LHCN-M2 (cell line): ENCODE measurements around the gene RBMX. TPM values are rescaled to one million over a fixed set of nuclear protein-coding genes. Genes with fewer than 3 reads are reported as not detected.
"Not testable (repeated sequence)": the region's sequence is repeated elsewhere in the genome, so short reads cannot be mapped to it uniquely, and the experiment has no call there.

Experiments
- DNase-seq: peaks from one replicate; pipeline ENCODE4 v3.0.0-alpha.2; 2012; ENCODE audit warnings: low read depth
- total RNA-seq: library from RNA; depleted of rRNA; stranded (reverse); fragments of >200 nt; gene quantifications from 2 replicates; pipeline ENCODE4 v1.2.3, GENCODE V29; 2014

Gene RBMX
- total RNA-seq, 1 experiment from 2014 or later = 536 TPM

DNA sequence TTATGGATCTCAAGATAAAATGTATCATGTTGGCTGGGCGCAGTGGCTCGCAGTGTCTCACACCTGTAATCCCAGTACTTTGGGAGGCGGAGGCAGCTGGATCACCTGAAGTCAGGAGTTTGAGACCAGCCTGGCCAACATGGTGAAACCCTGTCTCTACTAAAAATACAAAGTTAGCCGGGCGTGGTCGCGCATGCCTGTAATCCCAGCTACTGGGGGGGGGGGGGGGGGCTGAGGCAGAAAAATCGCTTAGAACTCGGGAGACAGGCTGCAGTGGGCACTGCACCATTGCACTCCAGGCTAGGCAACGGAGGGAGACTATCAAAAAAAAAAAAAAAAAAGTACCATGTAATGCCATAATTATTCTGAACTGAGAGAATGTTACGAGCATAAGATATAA, 2.1 kb downstream of the RBMX start:
- DNase-seq = no peak

DNA sequence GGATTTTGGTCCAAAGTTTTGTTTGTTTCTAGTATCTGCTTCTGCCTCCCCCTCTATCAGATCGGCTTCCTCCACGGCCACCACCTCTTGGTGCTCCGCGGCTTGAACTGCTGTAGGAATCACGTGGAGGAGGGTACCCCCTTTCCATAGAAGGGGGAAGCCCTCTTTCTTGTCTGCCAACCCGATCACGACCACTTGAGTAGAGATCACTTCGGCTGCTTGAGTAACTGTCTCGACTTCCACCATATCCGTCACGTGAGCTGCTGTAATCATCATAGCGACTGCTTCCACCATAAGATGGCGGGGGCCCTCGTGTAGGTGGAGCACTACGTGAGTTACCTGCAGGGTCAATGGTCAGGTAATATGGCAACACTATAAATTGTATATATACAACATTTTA, 6.4 kb downstream of the RBMX start:
- not testable (repeated sequence) for DNase-seq

DNA sequence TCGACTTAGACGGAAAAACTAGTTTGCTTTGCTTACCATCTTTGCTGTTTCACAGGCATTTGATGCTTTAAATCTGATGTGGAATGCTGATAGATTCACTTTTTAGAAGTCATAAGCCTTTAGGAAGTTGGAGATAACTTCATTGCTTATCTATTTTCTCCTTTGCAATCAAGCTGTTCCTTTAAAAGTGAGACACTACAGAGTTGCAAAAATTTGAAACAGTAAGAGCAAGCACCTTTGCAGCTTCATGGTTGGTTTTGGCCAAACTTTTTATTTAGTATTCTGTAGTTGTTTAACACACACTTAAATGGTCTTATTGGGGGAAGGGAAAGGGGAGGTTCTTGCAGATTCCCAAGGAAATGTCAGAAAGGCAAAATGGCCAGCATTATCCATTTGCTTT, 7.3 kb downstream of the RBMX start:
- DNase-seq = not testable (repeated sequence)

DNA sequence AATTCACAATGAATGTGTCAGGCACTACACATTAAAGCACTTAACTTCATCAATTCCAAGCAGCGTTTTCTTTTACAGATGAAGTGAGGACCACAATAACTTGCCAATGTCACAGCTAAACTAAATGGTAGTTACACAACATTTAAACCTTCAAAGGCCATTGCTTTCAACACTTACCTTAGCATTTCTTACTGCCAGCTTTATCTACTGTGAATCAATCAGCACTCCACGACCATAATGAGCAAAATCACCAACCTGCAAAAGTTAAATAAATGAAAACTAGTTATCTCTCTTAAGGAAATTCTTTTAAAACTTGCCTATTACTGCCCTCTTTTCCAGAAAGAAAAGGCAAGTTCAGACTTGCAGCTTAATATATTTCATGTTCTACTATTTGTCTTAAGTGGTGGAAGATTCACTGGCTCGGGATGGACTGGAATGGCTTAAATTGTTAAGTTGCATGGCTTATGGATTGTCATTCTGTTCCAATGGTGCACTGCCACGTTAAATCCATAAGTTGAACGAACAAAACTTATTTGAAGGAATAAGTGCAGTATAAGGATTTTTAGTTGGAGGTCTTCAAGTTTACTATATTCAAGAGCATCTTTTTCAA, 8.3 kb downstream of the RBMX start:
- no peak for DNase-seq

GRCh38 chrX:136870064-136870463, 10.5 kb downstream of the RBMX start:
- no peak for DNase-seq

DNA sequence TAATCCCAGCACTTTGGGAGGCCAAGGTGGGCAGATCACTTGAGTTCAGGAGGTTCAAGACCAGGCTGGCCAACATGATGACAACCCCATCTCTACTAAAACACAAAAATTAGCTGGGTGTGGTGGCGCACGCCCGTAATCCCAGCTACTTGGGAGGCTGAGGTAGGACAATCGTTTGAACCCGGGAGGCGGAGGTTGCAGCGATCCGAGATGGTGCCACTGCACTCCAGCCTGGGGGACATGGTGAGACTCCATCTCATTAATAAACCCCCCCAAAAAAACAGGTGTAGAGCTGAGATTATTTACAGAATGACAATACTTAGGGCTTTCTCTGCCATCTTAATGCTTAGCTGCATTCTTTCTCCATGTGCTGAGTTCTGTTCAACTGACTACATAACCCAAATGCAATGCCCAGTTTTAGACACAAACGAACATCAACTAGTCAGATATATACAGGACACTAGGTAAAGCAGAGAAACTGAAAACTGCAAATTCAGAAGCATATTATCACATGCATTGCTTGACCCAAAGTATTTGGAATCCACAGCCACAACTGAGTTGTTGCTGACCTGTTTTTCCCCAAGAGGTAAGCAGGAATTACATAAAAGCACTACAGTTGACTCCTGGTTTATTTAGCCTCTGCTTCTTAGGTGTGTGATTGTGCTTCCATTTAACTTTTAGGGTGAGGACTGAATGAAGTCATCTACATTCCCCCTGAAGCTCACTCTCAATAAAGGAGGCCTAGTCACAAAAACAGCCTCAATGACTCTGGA, 12.1 kb downstream of the RBMX start:
- no peak for DNase-seq

GRCh38 chrX:136867518-136867917, 13.0 kb downstream of the RBMX start:
- DNase-seq = no peak

- no peak for DNase-seq
Observed at GRCh38 chrX:136867096-136867491, 13.4 kb downstream of the RBMX start.

GRCh38 chrX:136866337-136867095, 14.0 kb downstream of the RBMX start:
- no peak for DNase-seq

GRCh38 chrX:136865270-136866158, 15.0 kb downstream of the RBMX start:
- no peak for DNase-seq

GRCh38 chrX:136863826-136864225, 16.7 kb downstream of the RBMX start:
- no peak for DNase-seq

DNA sequence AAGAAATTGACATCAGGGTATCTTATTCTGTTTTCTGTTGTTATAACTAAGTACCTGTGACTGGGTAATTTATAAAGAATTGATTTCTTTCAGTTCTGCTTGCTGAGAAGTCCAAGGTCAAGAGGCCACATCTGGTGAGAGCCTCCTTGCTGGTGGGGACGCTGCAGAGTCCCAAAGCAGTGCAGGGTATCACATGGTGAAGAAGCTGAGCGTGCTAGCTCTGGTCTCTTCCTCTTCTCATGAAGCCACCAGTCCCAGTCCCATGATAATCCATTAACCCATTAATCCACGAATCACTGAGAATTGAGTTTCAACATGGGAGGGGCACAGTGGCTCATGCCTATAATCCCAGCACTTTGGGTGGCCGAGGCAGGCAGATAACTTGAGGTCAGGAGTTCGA, 18.0 kb downstream of the RBMX start:
- no peak for DNase-seq

DNA sequence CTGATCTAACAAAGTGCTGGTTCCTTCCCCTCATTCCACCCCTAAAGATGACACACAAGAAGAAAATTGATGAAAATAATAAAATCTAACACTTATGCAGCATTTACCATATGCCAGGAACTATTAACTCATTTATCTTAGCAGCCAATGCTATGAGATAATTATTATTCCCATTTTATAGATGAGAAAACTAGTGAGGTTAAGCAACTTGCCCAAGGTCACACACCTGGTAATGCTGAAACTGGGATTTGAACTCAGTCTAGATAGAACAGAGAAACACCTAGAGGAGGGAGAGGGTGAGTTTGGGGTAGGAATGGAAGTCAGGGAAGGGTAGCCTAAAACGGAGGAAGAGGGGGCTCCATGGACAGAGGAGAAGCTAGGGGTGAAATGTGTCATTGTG, 18.6 kb downstream of the RBMX start:
- DNase-seq = no peak

GRCh38 chrX:136858007-136858756, 22.3 kb downstream of the RBMX start:
- no peak for DNase-seq

GRCh38 chrX:136856551-136856950, 24.0 kb downstream of the RBMX start:
- DNase-seq = no peak

DNA sequence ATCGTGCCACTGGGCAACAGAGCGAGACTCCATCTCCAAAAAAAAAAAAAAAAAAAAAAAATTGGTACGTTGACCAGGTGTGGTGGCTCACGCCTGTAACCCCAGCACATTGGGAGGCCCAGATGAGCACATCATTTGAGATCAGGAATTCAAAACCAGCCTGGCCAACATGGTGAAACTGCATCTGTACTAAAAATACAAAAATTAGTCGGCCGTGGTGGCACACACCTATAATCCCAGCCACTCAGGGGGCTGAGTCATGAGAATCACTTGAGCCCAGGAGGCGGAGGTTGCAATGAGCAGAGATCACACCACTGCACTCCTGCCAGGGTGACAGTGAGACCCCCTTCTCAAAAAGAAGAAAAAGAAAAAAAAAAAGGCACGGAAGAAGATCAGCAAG, 24.5 kb downstream of the RBMX start:
- DNase-seq = no peak

GRCh38 chrX:136851526-136851925, 29.0 kb downstream of the RBMX start:
- DNase-seq = no peak

DNA sequence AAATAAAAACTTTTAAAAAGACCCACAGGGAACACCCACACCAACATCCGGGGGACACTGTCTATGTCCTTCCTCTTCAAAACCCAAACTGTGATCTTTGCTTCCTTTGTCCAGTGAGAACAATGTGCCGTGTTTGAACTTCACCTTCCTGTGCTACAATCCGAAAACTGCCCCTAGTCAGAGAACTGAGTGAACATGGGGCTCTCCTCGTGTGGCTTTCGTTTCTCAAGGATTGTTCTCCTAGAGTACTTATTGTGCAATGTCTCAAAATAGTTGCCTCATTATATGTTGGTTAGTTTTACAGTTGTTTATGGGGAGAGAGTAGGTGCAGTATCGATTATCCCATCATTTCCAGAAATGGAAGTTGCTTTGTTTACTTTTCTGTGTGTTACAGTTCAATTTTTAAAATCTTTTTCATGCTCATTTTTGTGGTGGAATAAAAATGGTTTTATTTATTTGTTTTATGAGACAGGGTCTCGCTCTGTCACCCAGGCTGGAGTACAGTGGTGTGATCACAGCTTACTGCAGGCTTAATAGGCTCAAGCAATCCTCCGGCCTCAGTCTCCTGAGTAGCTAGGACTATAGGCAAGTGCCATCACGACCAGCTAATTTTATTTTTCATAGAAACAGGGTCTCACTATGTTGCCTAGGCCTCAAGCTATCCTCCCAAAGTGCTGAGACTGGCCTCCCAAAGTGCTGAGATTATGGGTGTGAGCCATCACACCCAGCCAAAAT, 29.9 kb downstream of the RBMX start:
- DNase-seq = peak; percentile 6

- no peak for DNase-seq
Observed at GRCh38 chrX:136849395-136849794, 31.1 kb downstream of the RBMX start.

GRCh38 chrX:136847874-136848273, 32.7 kb downstream of the RBMX start:
- no peak for DNase-seq
